Duodenal mucosa (tissue), 2 donors: ENCODE results near the gene SLA2.
"Not testable (repeated sequence)": the region's sequence is repeated elsewhere in the genome, so short reads cannot be mapped to it uniquely, and the experiment has no call there.

Experiments used
- H3K27ac ChIP-seq: one replicate; pipeline ENCODE4 v1.7.0; 2013; ENCODE audit warnings: low read depth, low read length
- H3K27me3 ChIP-seq, 2 donors: one replicate each; pipeline ENCODE4 v1.7.0; 2013; ENCODE audit warnings: low read length in 2 of 2, control low read depth in 1 of 2; ENCODE audit not compliant: insufficient read depth in 2 of 2, control insufficient read depth in 1 of 2
- H3K36me3 ChIP-seq, 2 donors: one replicate each; pipeline ENCODE4 v1.7.0; 2013; ENCODE audit warnings: low read length in 2 of 2, control low read depth in 1 of 2; ENCODE audit not compliant: insufficient read depth in 2 of 2, control insufficient read depth in 1 of 2
- H3K4me1 ChIP-seq, 2 donors: one replicate each; pipeline ENCODE4 v1.7.0; 2013; ENCODE audit warnings: low read length in 2 of 2, control low read depth in 1 of 2; ENCODE audit not compliant: insufficient read depth in 2 of 2, control insufficient read depth in 1 of 2
- H3K4me3 ChIP-seq, 2 donors: one replicate each; pipeline ENCODE4 v1.7.0; 2013; ENCODE audit warnings: low read length in 2 of 2, low read depth in 1 of 2
- H3K9ac ChIP-seq, 2 donors: one replicate each; pipeline ENCODE4 v1.7.0; 2013; ENCODE audit warnings: low read length in 2 of 2, low read depth in 1 of 2
- H3K9me3 ChIP-seq, 2 donors: one replicate each; pipeline ENCODE4 v1.7.0; 2013; ENCODE audit warnings: low read length in 2 of 2, control low read depth in 1 of 2; ENCODE audit not compliant: control insufficient read depth in 1 of 2

Gene SLA2, protein sequence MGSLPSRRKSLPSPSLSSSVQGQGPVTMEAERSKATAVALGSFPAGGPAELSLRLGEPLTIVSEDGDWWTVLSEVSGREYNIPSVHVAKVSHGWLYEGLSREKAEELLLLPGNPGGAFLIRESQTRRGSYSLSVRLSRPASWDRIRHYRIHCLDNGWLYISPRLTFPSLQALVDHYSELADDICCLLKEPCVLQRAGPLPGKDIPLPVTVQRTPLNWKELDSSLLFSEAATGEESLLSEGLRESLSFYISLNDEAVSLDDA

GRCh38 chr20:36645998-36646397, at the start of gene SLA2:
Gene SLA2 (minus strand): TSS chr20:36646196. CDS start chr20:36641335, 4,861 bp downstream.
- H3K4me1 ChIP-seq, result no peaks in the 10 kb centered on the region
- no peaks in the 10 kb centered on the region for H3K9me3 ChIP-seq
- H3K27me3 ChIP-seq, result no peaks in the 10 kb centered on the region
- H3K36me3 ChIP-seq, result no peaks in the 10 kb centered on the region
- peak within 1 kb of the TSS in 1 of 2 donors; percentile 9 for H3K9ac ChIP-seq
- peak within 1 kb of the TSS; percentile 0 to 24 for H3K4me3 ChIP-seq
- H3K27ac ChIP-seq, result peak within 1 kb of the TSS; percentile 11

DNA sequence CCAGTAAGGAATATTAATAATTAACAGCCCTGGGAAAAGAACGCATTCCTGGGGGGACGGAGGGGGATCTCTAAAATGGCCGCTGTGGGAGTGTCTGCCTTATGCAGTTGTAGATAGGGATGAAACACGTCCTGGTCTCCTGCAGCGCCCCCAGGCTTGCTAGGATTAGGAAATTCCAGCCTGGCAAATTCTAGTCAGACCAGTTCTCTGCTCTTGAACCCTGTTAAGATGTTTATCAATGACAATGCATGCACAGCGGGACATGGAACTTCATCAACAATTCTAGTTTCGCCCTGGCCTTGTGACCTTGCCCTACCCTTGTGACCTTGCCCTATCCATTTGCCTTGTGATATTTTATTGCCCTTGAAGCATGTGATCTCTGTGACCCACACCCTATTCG, 49.5 kb upstream of the SLA2 start:
- H3K4me3 ChIP-seq, H3K4me1 ChIP-seq, H3K27me3 ChIP-seq, H3K9ac ChIP-seq, H3K36me3 ChIP-seq, H3K27ac ChIP-seq, H3K9me3 ChIP-seq: not testable (repeated sequence)

- Histone ChIP-seq H3K36me3 (peaks cover 0 to 33% of the 10 kb centered on the region in 2 donors), H3K4me1 (no peaks in the 10 kb centered on the region), H3K27ac (no peak overlapping the region), H3K9ac (no peak overlapping the region), H3K9me3 (no peaks in the 10 kb centered on the region), H3K4me3 (no peak overlapping the region), H3K27me3 (no peaks in the 10 kb centered on the region)
Measured at GRCh38 chr20:36688630-36689029, 42.6 kb upstream of the SLA2 start.

DNA sequence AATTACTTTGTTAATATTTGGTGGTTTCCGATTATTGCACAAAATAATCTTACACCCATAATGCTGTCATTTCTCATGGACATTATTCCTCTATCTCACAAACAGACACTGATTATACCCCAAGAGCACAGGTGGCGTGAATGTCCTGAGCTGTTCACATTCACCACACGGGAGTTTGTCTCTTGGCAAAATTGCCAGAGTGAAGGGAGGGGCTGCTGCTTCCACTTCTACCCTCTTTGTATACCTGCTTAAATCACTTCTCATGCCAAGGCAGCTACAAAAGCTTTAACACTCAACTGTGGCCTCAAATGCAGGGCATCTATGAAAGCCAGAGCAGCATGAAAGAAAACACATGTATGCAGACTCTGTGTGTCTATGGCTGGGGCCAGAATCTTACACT, 41.9 kb upstream of the SLA2 start:
- no peaks in the 10 kb centered on the region for H3K27me3 ChIP-seq
- peaks cover 0 to 33% of the 10 kb centered on the region in 2 donors for H3K36me3 ChIP-seq
- H3K4me3 ChIP-seq, result no peak overlapping the region
- H3K27ac ChIP-seq, result no peak overlapping the region
- H3K4me1 ChIP-seq, result no peaks in the 10 kb centered on the region
- H3K9me3 ChIP-seq, result no peaks in the 10 kb centered on the region
- no peak overlapping the region for H3K9ac ChIP-seq

DNA sequence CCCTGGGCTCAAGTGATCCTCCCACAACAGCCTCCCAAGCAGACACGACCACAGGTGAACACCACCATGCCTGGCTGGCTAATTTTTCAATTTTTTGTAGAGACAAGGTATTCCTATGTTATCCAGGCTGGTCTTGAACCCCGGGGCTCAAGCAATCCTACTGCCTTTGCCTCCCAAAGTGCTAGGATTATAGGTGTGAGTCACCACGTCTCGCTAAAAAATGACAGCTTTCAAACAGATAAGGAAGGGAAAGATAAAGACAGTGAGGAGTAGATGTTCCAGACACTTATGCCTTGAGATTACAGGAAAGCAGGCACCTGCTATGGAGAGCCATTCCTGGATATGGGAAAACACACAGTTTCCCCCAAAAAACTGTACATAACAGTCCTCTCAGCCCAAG, 40.9 kb upstream of the SLA2 start:
- no peaks in the 10 kb centered on the region for H3K4me1 ChIP-seq
- peaks cover 0 to 33% of the 10 kb centered on the region in 2 donors for H3K36me3 ChIP-seq
- no peaks in the 10 kb centered on the region for H3K9me3 ChIP-seq
- H3K27me3 ChIP-seq, result no peaks in the 10 kb centered on the region
- H3K27ac ChIP-seq, result no peak overlapping the region
- H3K9ac ChIP-seq, result no peak overlapping the region
- no peak overlapping the region for H3K4me3 ChIP-seq

DNA sequence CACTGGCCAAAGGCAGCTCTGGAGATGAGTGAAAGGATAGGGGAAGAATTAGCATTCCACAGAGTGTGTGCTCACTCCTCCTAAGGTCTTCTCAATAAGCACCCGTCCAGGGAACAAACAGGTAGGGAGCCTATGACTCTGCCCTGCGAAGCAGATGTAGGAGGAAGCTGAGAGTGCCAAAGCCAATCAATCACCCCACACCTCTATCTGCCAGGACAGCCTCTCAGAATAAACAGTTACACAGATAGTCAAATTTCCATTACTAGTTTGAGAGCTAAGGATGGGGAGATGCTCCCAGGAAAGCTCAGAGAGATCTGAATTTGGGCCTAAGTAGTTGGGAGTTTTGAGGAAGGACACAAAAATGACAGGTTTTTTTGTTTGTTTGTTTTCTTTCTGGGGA, 40.5 kb upstream of the SLA2 start:
- no peaks in the 10 kb centered on the region for H3K4me1 ChIP-seq
- H3K27me3 ChIP-seq, result no peaks in the 10 kb centered on the region
- H3K27ac ChIP-seq, result no peak overlapping the region
- no peaks in the 10 kb centered on the region for H3K9me3 ChIP-seq
- H3K36me3 ChIP-seq, result peaks cover 0 to 33% of the 10 kb centered on the region in 2 donors
- no peak overlapping the region for H3K9ac ChIP-seq
- H3K4me3 ChIP-seq, result no peak overlapping the region

DNA sequence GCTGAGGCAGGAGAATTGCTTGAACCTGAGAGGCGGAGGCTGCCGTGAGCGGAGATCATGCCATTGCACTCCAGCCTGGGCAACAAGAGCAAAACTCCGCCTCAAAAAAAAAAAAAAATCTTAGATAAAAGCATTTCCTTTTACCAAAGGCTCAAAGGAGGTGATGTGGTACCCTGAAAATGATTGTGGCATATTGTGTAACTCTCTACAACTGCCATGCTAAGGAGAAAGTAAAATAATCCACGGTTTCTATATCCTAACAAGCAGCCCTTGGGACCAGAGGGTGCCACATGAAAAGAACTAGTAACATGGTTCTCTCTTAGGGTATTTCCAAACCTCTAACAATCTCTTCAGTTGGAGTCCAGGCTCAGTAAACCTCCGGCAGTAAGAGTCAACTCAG, 38.8 kb upstream of the SLA2 start:
- H3K27ac ChIP-seq, result no peak overlapping the region
- no peak overlapping the region for H3K9ac ChIP-seq
- no peak overlapping the region for H3K4me3 ChIP-seq
- peaks cover 7 to 40% of the 10 kb centered on the region in 2 donors for H3K36me3 ChIP-seq
- no peaks in the 10 kb centered on the region for H3K9me3 ChIP-seq
- H3K4me1 ChIP-seq, result no peaks in the 10 kb centered on the region
- no peaks in the 10 kb centered on the region for H3K27me3 ChIP-seq

DNA sequence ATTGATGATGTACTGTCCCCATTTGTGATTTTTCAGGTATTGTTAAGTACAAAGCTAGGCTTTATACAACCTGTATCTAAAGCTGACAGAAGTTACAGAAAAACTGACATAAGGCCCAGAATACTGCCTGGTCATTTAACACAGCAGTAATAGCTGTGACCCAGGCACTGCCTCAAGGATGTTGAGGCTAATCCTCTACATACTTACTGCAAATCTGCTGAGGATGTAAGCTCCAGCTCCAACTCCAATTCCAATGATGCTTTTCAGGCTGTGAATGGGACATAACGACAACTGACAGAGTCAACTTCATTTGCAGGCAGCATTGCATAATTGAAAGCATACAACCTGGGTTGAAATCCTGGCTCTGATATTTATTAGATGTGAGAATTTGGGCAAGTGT, 36.3 kb upstream of the SLA2 start:
- Histone ChIP-seq H3K4me3 (no peak overlapping the region), H3K27ac (no peak overlapping the region), H3K36me3 (peaks cover 7 to 28% of the 10 kb centered on the region in 2 donors), H3K9me3 (no peaks in the 10 kb centered on the region), H3K27me3 (no peaks in the 10 kb centered on the region), H3K9ac (no peak overlapping the region), H3K4me1 (no peaks in the 10 kb centered on the region)

DNA sequence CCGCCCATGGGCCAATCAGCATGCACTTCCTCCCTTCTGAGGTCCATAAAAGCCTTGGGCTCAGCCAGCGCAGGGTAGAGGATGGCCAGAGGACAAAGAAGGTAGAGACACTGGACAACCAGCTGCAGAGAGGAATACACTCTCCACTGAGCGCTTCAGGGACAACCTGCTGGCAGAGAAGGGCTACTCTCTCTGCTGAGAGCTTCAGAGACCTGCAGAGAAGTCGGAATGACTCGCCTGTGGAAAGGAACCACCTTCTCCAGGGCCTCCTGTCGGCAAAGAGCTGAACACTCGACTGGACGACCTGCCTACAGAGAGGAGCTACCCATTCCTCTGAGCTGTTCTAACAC, 31.4 kb upstream of the SLA2 start:
- Histone ChIP-seq H3K36me3 (peaks cover 7% of the 10 kb centered on the region in 2 donors), H3K4me3 (no peak overlapping the region)

GRCh38 chr20:36676701-36677421, 30.9 kb upstream of the SLA2 start:
- peaks cover 7% of the 10 kb centered on the region in 2 donors for H3K36me3 ChIP-seq
- H3K4me1 ChIP-seq, result no peaks in the 10 kb centered on the region
- H3K27ac ChIP-seq, result no peak overlapping the region
- H3K4me3 ChIP-seq, result no peak overlapping the region
- no peaks in the 10 kb centered on the region for H3K9me3 ChIP-seq
- no peaks in the 10 kb centered on the region for H3K27me3 ChIP-seq
- no peak overlapping the region for H3K9ac ChIP-seq

More for the DNA sequence above, 31.4 kb upstream of the SLA2 start:
- no peak overlapping the region for H3K9ac ChIP-seq
- H3K9me3 ChIP-seq, result no peaks in the 10 kb centered on the region
- no peaks in the 10 kb centered on the region for H3K4me1 ChIP-seq
- no peaks in the 10 kb centered on the region for H3K27me3 ChIP-seq
- H3K27ac ChIP-seq, result no peak overlapping the region
